ENCODE data around the gene PLK3. TPM values are rescaled to one million over a fixed set of nuclear protein-coding genes. Genes with fewer than 3 reads are reported as not detected.

The PLK3 gene
- total and polyA plus RNA-seq, 2 of the 4 experiments (the other 2 are of a cell fraction): 15.8 to 51.6 TPM

DNA sequence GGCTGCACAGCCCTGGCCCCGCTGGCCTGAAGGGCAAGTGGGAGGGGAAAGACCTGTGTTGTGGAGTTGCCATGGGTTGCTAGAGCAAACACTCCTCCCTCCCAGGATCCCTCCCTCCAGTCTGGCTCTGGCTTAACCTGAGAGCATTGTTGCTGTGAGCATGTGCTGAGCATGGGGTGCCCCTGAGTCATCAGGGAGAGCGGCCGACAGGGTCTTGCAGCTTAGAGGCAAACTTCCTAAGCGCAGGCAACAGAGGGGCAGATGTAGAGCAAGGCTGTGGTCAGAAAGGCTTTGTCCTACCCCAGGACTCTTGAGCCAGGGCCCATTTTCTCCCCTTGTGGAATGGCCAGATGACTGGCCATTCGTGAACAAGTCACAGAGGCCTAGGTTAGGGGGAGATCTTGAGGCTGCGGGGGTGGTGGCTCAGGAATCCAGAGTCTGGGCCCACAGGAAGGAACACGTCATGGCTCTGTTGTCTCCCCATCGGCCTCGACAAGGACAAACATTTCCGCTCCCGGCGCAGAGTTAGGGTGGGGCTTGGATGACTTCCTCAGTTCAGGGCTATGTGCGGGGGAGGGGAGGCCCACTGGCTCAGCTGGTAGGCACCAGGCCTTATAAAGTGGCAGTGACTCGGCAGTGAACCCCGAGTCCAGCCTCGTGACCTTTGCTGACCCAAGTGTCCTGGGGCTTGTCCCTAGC lies 7.3 kb downstream of the PLK3 start:
- peak overlapping the region; percentile 95 for H2BK20ac ChIP-seq (ENCODE audit: low read depth, low read length)
- H2AK5ac ChIP-seq (ENCODE audit: low read depth, low read length): peak overlapping the region; percentile 99
- H4K8ac ChIP-seq (ENCODE audit: low read depth in 2 of 2, low read length in 2 of 2): peak overlapping the region; percentile 94 to 99
- peaks cover 23 to 73% of the 10 kb centered on the region in 2 experiments for H3K79me1 ChIP-seq (ENCODE audit: low read depth in 1 of 2, low read length in 2 of 2)
- H2BK120ac ChIP-seq (ENCODE audit: low read depth, low read length): peak overlapping the region; percentile 98
- peak overlapping the region; percentile 60 for H3K4me2 ChIP-seq (ENCODE audit: low read depth, low read length)
- in situ Hi-C loops (cut with MboI; ENCODE audit: low sequenced_read_pairs): no loop called here
- DNase-seq (peak; percentile 99), ATAC-seq (ENCODE audit: low read depth) (peak; percentile 73)
- H3K14ac ChIP-seq (replicated peaks; ENCODE audit: low read depth, low read length): peak overlapping the region; percentile 97
- peaks cover 14% of the 10 kb centered on the region for H4K20me1 ChIP-seq (ENCODE audit: insufficient read depth, low read length)
- 0% methylated on average over 3 of the region's 16 CpGs; no CpG with 5 or more reads in 1 of the 2 experiments for WGBS, 2 experiments (ENCODE audit: extremely low coverage in 2 of 2, insufficient read length in 1 of 2)
- peak overlapping the region; percentile 86 for H3K27ac ChIP-seq (ENCODE audit: insufficient read depth, low read length)
- H3K4ac ChIP-seq (ENCODE audit: low read depth, low read length): peak overlapping the region; percentile 100
- H3K9me1 ChIP-seq (ENCODE audit: insufficient read depth, low read length): peaks cover 34% of the 10 kb centered on the region
- H3K4me3 ChIP-seq (ENCODE audit: insufficient read depth, low read depth, low read length): no peak overlapping the region
- no peaks in the 10 kb centered on the region for H3K9me3 ChIP-seq (ENCODE audit: control insufficient read depth, insufficient read depth, low read length)
- intact Hi-C loops (cut with micrococcal nuclease): loop anchor here (5.0 to 10.0 kb wide), 2 partner anchors 75 to 497 kb away; partner anchors contain the start of gene RNU5D-1
- H3K23ac ChIP-seq (ENCODE audit: low read depth, low read length): peak overlapping the region; percentile 96
- peak overlapping the region; percentile 65 for H2AFZ ChIP-seq (replicated peaks; ENCODE audit: low read length, poor library complexity)
- peaks cover 51% of the 10 kb centered on the region for H3K4me1 ChIP-seq (ENCODE audit: control insufficient read depth, insufficient read depth, low read length)
- peak overlapping the region; percentile 95 for H4K5ac ChIP-seq (ENCODE audit: low read depth, low read length)
- H3K56ac ChIP-seq (ENCODE audit: extremely low read depth, insufficient read depth, low read length): peak overlapping the region; percentile 96
- peak overlapping the region; percentile 96 for H3K18ac ChIP-seq (ENCODE audit: low read depth, low read length)
- BruUV-seq (replicated peaks): no TSS peak
- no peaks in the 10 kb centered on the region for H3K27me3 ChIP-seq (ENCODE audit: control insufficient read depth, insufficient read depth, low read length)
- H3K9ac ChIP-seq (ENCODE audit: low read depth, low read length): peak overlapping the region; percentile 96
- ChIA-PET CTCF (no interaction called here), POLR2A (ENCODE audit: unreplicated experiment) (interaction anchor here (0.5 to 3.7 kb wide), 4 partner anchors 7 to 612 kb away, joined by 3 to 30 read pairs (median 10); partner anchors contain the start of gene PLK3)
- H2BK5ac ChIP-seq (ENCODE audit: low read depth, low read length, poor library complexity, severe bottlenecking): peak overlapping the region; percentile 99
- peak overlapping the region; percentile 100 for H4K91ac ChIP-seq (ENCODE audit: insufficient read depth, low read depth, low read length)
- peaks cover 36% of the 10 kb centered on the region for H3K36me3 ChIP-seq (ENCODE audit: control insufficient read depth, insufficient read depth, low read length)
- dilution Hi-C loops (cut with HindIII; ENCODE audit: low sequenced_read_pairs, unreplicated experiment): no loop called here
- H2BK15ac ChIP-seq (ENCODE audit: low read depth, low read length): peak overlapping the region; percentile 96; the same call in 2 of the 3 replicates
- peak overlapping the region; percentile 99 for H2AK9ac ChIP-seq (replicated peaks; ENCODE audit: low read depth, low read length, poor library complexity)
- TF ChIP-seq RAD21 (IDR thresholded peaks at IDR 0.05; ENCODE audit: low read length) (no peak), FOS (IDR thresholded peaks at IDR 0.05; ENCODE audit: low read depth, low read length) (peak; percentile 39), CEBPB (IDR thresholded peaks at IDR 0.05; ENCODE audit: low read depth, low read length) (peak; percentile 50), RCOR1 (IDR thresholded peaks at IDR 0.05; ENCODE audit: insufficient replicate concordance, low read length) (no peak), MAZ (IDR thresholded peaks at IDR 0.05; ENCODE audit: borderline replicate concordance, low read depth, low read length) (peak; percentile 92), BHLHE40 (IDR thresholded peaks at IDR 0.05; ENCODE audit: low read depth, low read length) (peak; percentile 80), USF2 (IDR thresholded peaks at IDR 0.05; ENCODE audit: low read depth, low read length) (peak; percentile 62), MXI1 (IDR thresholded peaks at IDR 0.05; ENCODE audit: borderline replicate concordance, low read depth, low read length) (peak; percentile 91), MAFK (IDR thresholded peaks at IDR 0.05; ENCODE audit: low read depth, low read length) (no peak), RFX5 (IDR thresholded peaks at IDR 0.05; ENCODE audit: low read depth, low read length) (0 out of 2 replicates have a peak, but pooled peaks have one; percentile 14), NFE2L2 (IDR thresholded peaks at IDR 0.05; ENCODE audit: low read depth, low read length) (peak; percentile 51; the same call in 1 of the 2 replicates), POLR2A (IDR thresholded peaks at IDR 0.05; ENCODE audit: low read depth, low read length) (peak; percentile 78), SMC3 (IDR thresholded peaks at IDR 0.05; ENCODE audit: low read depth, low read length) (no peak)
- TF ChIP-seq, protein P1, sequence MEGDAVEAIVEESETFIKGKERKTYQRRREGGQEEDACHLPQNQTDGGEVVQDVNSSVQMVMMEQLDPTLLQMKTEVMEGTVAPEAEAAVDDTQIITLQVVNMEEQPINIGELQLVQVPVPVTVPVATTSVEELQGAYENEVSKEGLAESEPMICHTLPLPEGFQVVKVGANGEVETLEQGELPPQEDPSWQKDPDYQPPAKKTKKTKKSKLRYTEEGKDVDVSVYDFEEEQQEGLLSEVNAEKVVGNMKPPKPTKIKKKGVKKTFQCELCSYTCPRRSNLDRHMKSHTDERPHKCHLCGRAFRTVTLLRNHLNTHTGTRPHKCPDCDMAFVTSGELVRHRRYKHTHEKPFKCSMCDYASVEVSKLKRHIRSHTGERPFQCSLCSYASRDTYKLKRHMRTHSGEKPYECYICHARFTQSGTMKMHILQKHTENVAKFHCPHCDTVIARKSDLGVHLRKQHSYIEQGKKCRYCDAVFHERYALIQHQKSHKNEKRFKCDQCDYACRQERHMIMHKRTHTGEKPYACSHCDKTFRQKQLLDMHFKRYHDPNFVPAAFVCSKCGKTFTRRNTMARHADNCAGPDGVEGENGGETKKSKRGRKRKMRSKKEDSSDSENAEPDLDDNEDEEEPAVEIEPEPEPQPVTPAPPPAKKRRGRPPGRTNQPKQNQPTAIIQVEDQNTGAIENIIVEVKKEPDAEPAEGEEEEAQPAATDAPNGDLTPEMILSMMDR (conservative IDR thresholded peaks at IDR 0.05; ENCODE audit: low read depth, low read length): no peak
